Panc1 (cell line): ENCODE data around the gene CEND1.
A peak's percentile ranks its signal among the peaks of the same experiment; 100 is the strongest.

Experiments used
- CTCF ChIP-seq: fragments of 450-650 bp; IDR thresholded peaks from 2 replicates; pipeline ENCODE4 v1.5.1; 2017; ENCODE audit warnings: mild to moderate bottlenecking
- POLR2AphosphoS5 ChIP-seq: IDR thresholded peaks from 2 replicates; pipeline ENCODE4 v1.6.1; 2012; ENCODE audit warnings: mild to moderate bottlenecking, low read depth, low read length, moderate library complexity
- SIN3A ChIP-seq: IDR thresholded peaks from 2 replicates; pipeline ENCODE4 v1.6.1; 2012; ENCODE audit warnings: low read depth, mild to moderate bottlenecking, low read length, moderate library complexity, borderline replicate concordance; ENCODE audit not compliant: insufficient read depth
- TCF7L2 ChIP-seq: IDR thresholded peaks from 2 replicates; pipeline ENCODE4 v1.6.1; 2011; ENCODE audit warnings: mild to moderate bottlenecking, low read depth, low read length, inconsistent platforms

- TF ChIP-seq POLR2AphosphoS5 (peak; percentile 64), CTCF (no peak), SIN3A (no peak), TCF7L2 (no peak)
Measured at GRCh38 chr11:786235-787083, 3.4 kb downstream of the CEND1 start.
